Measurements from ENCODE around the gene CYGB. TPM values are rescaled to one million over a fixed set of nuclear protein-coding genes. Genes with fewer than 3 reads are reported as not detected.

Gene CYGB
- total and polyA plus RNA-seq, 10 of the 15 experiments (the other 5 are each of a cell fraction or from before 2014, with no cell fraction given) = 0.34 TPM; not detected in 9

DNA sequence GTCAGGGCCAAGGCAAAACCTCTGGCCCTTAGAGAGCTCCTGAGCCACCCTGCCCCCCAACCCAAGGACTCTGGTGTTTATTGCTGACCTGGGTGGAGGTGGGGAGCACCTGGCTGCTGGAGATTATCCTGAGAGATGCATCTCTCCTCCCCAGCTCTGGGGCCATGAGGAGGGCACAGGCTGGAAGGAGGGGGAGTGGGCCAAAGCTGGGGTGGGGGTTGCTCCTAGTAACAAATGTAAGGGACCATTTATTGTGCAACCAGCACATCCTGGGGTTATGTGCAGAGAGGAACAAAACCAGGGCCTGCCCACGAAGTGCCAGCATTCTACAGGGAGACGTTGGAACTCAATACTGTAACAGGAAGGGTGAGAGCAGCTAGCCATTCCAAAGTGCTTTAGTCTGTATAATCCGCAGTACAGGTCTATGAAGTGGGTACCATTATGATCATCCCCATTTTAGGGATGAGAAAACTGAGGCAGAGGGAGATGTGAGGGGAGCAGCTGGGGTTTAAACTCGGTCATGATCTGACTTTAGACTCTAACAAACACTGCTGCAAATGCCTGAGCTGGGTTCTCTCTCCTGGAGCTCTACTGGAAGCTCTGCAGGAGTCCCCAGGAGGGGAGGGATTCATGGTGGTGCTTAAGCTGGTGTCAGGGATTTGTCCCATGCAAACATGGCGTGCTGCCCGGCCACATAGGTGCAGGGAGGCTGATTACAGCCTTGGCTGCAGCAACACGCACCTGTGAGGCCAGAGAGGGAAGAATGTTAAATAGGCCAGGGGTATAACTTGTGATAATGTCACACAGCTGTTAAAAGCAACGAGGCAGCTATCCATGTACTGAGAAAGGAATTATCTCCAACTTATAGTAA is 34.9 kb downstream of the CYGB start:
- Histone ChIP-seq H3K27me3 (replicated peaks in 1 of 2; ENCODE audit: control insufficient read depth in 2 of 2, insufficient read depth in 2 of 2, low read length in 1 of 2) (no peaks in the 10 kb centered on the region; a peak in 1 of 4 replicates), H3K36me3 (ENCODE audit: control insufficient read depth in 2 of 2, insufficient read depth in 2 of 2, low read length in 1 of 2) (no peaks in the 10 kb centered on the region; a peak in 1 of 4 replicates), H3K9ac (ENCODE audit: control insufficient read depth, insufficient read depth, low read length) (no peak overlapping the region), H4K20me1 (ENCODE audit: control insufficient read depth, insufficient read depth) (no peaks in the 10 kb centered on the region), H3K27ac (ENCODE audit: control insufficient read depth, insufficient read depth) (no peak overlapping the region), H3K79me2 (ENCODE audit: control insufficient read depth, insufficient read depth, low read length) (peaks cover 35% of the 10 kb centered on the region), H3K4me3 (no peak overlapping the region), H3K9me3 (replicated peaks; ENCODE audit: control insufficient read depth, insufficient read depth, low read length) (no peaks in the 10 kb centered on the region), H2AFZ (ENCODE audit: control insufficient read depth, low read depth, low read length) (no peak overlapping the region), H3K4me2 (ENCODE audit: control insufficient read depth, insufficient read depth) (no peak overlapping the region), H3K4me1 (ENCODE audit: control insufficient read depth, insufficient read depth, low read length) (peaks cover 34% of the 10 kb centered on the region)
- no peak for ATAC-seq
- no peak for FAIRE-seq
- BruUV-seq (replicated peaks) = no TSS peak
- no peak for DNase-seq (ENCODE audit: low read depth, low spot score)
- ChIA-PET CTCF (interaction anchor here (0.7 to 8.9 kb wide), 13 partner anchors 10 to 105 kb away, joined by 3 to 186 read pairs (median 9); partner anchors contain the start of gene AANAT), POLR2A (interaction anchor here (0.5 to 9.0 kb wide), 10 partner anchors 10 to 312 kb away, joined by 3 to 101 read pairs (median 5); no protein-coding TSS in a partner anchor), RAD21 (ENCODE audit: unreplicated experiment) (interaction anchor here (0.7 to 5.4 kb wide), 8 partner anchors 10 to 1869 kb away, joined by 3 to 34 read pairs (median 4); partner anchors contain the start of gene AANAT), SMC1A (ENCODE audit: uncharacterized antibody, unreplicated experiment) (interaction anchor here (1.0 to 8.7 kb wide), 9 partner anchors 9 to 49 kb away, joined by 3 to 115 read pairs (median 7); partner anchors contain the start of genes AANAT and UBE2O)
- 58% methylated on average over 8 of the region's 8 CpGs for WGBS (ENCODE audit: insufficient coverage, insufficient replicate concordance, low lambda C conversion rate, missing lambda C conversion rate)
- TF ChIP-seq ZNF274 (IDR thresholded peaks at IDR 0.05; ENCODE audit: insufficient read depth, insufficient read length) (no peak), ATF7 (IDR thresholded peaks at IDR 0.05; ENCODE audit: low read depth) (no peak), MYB (IDR thresholded peaks at IDR 0.05; ENCODE audit: borderline replicate concordance, low read depth, low read length) (no peak), WRNIP1 (IDR thresholded peaks at IDR 0.05; ENCODE audit: borderline replicate concordance, low read depth, low read length) (no peak), EGR1 (IDR thresholded peaks at IDR 0.05; ENCODE audit: borderline replicate concordance in 1 of 2, low read depth in 2 of 2, low read length in 2 of 2) (no peak)
- TF ChIP-seq, protein P1, sequence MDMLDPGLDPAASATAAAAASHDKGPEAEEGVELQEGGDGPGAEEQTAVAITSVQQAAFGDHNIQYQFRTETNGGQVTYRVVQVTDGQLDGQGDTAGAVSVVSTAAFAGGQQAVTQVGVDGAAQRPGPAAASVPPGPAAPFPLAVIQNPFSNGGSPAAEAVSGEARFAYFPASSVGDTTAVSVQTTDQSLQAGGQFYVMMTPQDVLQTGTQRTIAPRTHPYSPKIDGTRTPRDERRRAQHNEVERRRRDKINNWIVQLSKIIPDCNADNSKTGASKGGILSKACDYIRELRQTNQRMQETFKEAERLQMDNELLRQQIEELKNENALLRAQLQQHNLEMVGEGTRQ (IDR thresholded peaks at IDR 0.05; ENCODE audit: borderline replicate concordance, low read depth, low read length) = no peak
- in situ Hi-C loops (cut with MboI) = no loop called here
- intact Hi-C loops (cut with micrococcal nuclease; ENCODE audit: unreplicated experiment) = no loop called here
